Gastroesophageal sphincter (tissue), 3 donors: Measurements from ENCODE around the gene TNFSF13B.

Experiments
- EP300 ChIP-seq: sonication (generic); formaldehyde crosslinking; IDR thresholded peaks from one replicate; pipeline ENCODE4 v1.6.1; 2017; ENCODE audit warnings: antibody characterized with exemption, mild to moderate bottlenecking
- POLR2A ChIP-seq, 2 donors: fragments of 450-650 bp; IDR thresholded peaks; one replicate each; pipeline ENCODE4 v1.6.1; 2017; ENCODE audit warnings: antibody characterized with exemption in 2 of 2, mild to moderate bottlenecking in 2 of 2, moderate library complexity in 1 of 2
- POLR2AphosphoS5 ChIP-seq: sonication (generic); formaldehyde crosslinking; IDR thresholded peaks from one replicate; pipeline ENCODE4 v1.6.1; 2017; ENCODE audit warnings: antibody characterized with exemption
- TF ChIP-seq, protein P1 (sequence below), 4 experiments: fragments of 200-600 bp in 2 of 4; fragments of 450-650 bp in 2 of 4; sonication (generic) in 1 of 4; IDR thresholded peaks; one replicate each; pipeline ENCODE4 v1.5.1; 2017 to 2019; ENCODE audit warnings: antibody characterized with exemption in 4 of 4, mild to moderate bottlenecking in 2 of 4, moderate library complexity in 2 of 4

DNA sequence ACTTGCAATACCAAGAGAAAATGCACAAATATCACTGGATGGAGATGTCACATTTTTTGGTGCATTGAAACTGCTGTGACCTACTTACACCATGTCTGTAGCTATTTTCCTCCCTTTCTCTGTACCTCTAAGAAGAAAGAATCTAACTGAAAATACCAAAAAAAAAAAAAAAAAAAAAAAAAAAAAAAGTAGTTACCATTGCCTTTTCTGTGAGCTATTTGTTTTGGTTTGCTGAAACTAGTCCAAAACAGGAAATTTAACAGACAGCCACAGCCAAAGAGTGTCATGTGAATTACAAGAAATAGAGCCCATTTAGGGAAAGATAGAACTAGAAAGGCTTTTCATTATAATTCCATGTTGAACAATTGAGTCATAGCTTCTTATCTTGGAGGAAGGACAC lies 37.3 kb downstream of the TNFSF13B start:
- TF ChIP-seq, protein P1, sequence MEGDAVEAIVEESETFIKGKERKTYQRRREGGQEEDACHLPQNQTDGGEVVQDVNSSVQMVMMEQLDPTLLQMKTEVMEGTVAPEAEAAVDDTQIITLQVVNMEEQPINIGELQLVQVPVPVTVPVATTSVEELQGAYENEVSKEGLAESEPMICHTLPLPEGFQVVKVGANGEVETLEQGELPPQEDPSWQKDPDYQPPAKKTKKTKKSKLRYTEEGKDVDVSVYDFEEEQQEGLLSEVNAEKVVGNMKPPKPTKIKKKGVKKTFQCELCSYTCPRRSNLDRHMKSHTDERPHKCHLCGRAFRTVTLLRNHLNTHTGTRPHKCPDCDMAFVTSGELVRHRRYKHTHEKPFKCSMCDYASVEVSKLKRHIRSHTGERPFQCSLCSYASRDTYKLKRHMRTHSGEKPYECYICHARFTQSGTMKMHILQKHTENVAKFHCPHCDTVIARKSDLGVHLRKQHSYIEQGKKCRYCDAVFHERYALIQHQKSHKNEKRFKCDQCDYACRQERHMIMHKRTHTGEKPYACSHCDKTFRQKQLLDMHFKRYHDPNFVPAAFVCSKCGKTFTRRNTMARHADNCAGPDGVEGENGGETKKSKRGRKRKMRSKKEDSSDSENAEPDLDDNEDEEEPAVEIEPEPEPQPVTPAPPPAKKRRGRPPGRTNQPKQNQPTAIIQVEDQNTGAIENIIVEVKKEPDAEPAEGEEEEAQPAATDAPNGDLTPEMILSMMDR (IDR thresholded peaks at IDR 0.05), result no peak
- TF ChIP-seq POLR2A (IDR thresholded peaks at IDR 0.05) (no peak), EP300 (no peak), POLR2AphosphoS5 (no peak)
